ENCODE measurements around the gene AUP1.
"Not testable (repeated sequence)": the region's sequence is repeated elsewhere in the genome, so short reads cannot be mapped to it uniquely, and the experiment has no call there.

Gene AUP1

DNA sequence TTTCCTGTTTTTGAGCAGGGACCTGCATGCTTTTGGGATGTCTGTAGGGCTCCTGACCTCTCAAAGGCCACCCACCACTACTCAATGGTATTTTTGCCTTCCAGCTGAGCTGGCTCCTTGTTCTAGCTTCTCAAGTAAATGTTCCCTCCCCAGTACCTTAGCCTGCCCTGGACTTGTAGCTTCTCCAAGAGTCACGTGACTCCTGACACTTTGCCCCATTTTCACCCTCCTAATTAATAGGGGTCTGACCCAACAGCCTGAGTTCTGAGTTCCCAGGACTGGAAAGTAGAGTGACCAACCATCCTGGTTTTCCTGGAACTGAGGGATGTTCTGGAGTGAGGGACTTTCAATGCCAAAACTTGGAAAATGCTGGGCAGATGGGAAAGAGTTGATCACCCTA lies 34.1 kb downstream of the AUP1 start:
- Histone ChIP-seq H3K36me3 (ENCODE audit: insufficient read depth, low read length) (0 out of 2 replicates have a peak, but pooled peaks cover 9% of the 10 kb centered on the region), H3K4me1 (ENCODE audit: insufficient read depth, low read length) (no peaks in the 10 kb centered on the region), H3K9ac (ENCODE audit: low read depth, low read length) (no peak overlapping the region), H3K9me3 (ENCODE audit: control insufficient read depth, insufficient read depth, low read length) (no peaks in the 10 kb centered on the region)

DNA sequence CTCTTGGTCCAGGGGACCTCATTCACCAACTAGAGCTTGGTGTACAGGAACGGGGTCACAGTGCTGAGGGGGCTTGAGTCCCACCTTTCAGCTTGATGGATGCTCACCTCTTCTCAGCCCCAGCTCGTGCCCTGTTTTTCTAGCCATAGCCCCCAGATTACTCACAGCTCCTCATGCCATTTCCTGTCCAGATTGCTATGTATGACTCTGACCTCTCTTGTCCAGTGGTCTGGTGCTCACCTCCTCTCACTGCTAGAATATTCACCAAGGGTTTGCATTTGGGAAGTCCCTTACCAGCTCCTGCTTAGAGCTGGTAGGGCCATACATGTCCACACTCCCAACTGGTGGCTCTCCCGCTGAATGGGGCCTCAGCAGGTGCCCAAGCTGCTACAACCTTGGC lies 36.0 kb downstream of the AUP1 start:
- Histone ChIP-seq H3K36me3 (ENCODE audit: insufficient read depth, low read length) (0 out of 2 replicates have a peak, but pooled peaks cover 9% of the 10 kb centered on the region), H3K9me3 (ENCODE audit: control insufficient read depth, insufficient read depth, low read length) (no peaks in the 10 kb centered on the region), H3K4me1 (ENCODE audit: insufficient read depth, low read length) (no peaks in the 10 kb centered on the region), H3K9ac (ENCODE audit: low read depth, low read length) (no peak overlapping the region)

DNA sequence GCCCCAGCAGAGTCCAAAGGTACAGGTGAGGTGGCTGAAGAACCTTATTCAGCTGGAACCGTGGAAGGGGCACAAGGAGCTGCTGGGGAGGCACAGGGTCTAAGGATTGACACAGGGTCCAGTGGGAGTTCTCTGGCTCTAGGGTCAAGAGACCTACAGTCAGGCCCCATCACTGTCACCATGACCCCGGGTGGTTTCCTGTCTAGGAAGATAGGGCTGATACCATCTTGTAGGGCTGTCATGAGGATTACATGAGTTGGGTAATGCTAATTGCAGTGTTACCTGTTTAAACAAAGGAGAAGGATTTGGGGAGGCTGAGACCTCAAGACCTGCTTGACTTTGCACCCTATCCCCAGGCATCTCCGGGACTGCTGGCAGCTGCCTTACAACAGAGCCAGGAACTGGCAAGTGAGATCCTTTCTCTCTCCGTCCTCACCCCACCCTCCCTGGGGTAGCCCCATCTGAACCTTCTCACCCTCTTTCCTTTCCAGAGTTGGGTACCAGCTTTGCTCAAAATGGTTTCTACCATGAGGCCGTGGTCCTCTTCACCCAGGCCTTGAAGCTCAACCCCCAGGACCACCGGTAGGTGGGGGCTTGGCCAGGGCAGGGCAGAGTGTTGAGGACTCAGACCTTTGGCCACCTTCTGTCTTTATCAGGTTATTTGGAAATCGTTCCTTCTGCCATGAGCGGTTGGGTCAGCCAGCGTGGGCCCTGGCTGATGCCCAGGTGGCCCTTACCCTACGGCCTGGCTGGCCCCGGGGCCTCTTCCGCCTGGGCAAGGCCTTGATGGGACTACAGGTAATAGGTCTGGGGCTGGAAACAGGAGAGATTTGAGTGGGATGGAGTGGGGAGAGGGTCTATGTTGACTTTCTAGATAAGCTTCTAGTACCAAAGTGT lies 37.6 kb downstream of the AUP1 start:
- no peak overlapping the region for H3K9ac ChIP-seq (ENCODE audit: low read depth, low read length)
- no peaks in the 10 kb centered on the region for H3K4me1 ChIP-seq (ENCODE audit: insufficient read depth, low read length)
- no peaks in the 10 kb centered on the region for H3K9me3 ChIP-seq (ENCODE audit: control insufficient read depth, insufficient read depth, low read length)
- H3K36me3 ChIP-seq (ENCODE audit: insufficient read depth, low read length), result 0 out of 2 replicates have a peak, but pooled peaks cover 9% of the 10 kb centered on the region

DNA sequence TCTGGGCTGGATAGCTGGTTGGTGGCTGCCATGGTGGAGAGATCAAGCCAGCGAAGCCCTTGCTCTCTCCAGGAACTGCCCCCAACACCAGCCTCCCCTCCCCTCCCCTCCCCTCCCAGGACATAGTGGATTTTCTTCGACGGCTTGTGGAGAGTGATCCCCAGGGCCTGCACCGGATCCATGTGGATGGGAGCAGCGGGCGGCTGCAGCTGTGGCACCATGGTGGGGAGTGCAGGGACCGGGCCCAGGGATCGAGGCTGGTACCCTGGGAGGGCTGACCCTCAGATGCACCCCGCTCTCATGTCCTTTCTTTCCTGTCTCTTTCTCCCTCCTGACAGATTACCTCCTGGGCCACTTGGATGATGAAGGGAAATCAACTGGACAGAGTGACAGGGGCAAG lies 39.6 kb downstream of the AUP1 start:
- 0 out of 2 replicates have a peak, but pooled peaks cover 9% of the 10 kb centered on the region for H3K36me3 ChIP-seq (ENCODE audit: insufficient read depth, low read length)
- H3K9ac ChIP-seq (ENCODE audit: low read depth, low read length), result no peak overlapping the region
- H3K4me1 ChIP-seq (ENCODE audit: insufficient read depth, low read length), result no peaks in the 10 kb centered on the region
- H3K9me3 ChIP-seq (ENCODE audit: control insufficient read depth, insufficient read depth, low read length), result no peaks in the 10 kb centered on the region

DNA sequence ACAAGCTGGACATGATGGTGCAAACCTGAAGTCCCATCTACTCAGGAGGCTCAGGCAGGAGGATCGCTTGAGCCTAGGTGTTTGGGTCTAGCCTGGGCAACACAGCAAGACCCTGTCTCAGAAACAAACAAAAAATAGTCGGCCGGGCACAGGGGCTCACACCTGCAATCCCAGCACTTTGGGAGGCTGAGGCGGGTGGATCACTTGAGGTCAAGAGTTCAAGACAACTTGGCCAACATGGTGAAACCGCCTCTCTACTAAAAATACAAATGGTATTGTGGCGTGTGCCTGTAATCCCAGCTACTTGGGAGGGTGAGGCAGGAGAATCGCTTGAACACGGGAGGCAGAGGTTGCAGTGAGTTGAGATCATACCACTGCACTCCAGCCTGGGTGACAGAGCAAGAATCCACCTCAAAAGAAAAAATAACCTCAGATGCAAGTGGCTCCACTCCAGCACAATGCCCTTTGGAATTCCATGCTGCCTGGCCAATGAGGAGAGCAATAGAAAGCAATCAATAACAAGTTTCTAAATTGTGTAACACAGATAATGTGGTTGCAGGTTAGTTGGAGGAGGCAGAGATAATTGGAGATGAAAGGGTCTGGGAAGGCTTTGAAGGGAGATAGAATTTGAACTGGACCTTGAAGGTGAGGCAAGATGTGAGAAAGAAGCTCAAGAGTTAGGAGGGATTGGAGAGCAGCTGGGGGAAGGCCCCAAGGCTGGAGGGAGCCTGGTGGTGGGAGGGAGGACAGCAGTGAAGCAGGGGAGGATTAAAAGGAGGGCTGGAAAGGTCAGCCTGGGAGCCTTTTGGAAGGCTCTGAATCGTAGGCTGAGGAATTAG lies 40.6 kb downstream of the AUP1 start:
- no peak overlapping the region for H3K9ac ChIP-seq (ENCODE audit: low read depth, low read length)
- 0 out of 2 replicates have a peak, but pooled peaks cover 9% of the 10 kb centered on the region for H3K36me3 ChIP-seq (ENCODE audit: insufficient read depth, low read length)
- H3K4me1 ChIP-seq (ENCODE audit: insufficient read depth, low read length), result no peaks in the 10 kb centered on the region
- no peaks in the 10 kb centered on the region for H3K9me3 ChIP-seq (ENCODE audit: control insufficient read depth, insufficient read depth, low read length)

DNA sequence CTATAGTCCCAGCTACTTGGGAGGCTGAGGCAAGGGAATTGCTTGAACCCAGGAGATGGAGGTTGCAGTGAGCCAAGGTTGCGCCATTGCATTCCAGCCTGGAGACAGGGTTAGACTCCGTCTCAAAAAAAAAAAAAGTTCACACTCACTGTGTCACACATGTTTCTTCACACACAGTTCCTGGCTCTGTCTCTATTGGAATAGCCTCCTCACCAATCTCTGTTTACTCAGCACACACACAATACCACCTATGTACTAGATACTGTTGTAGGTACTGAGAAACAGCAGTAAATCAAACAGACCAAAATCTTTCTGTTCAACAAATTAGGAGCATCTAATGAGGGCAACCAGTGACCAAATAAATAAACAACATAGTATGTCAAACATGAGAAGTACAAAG lies 43.4 kb downstream of the AUP1 start:
- no peaks in the 10 kb centered on the region for H3K4me1 ChIP-seq (ENCODE audit: insufficient read depth, low read length)
- H3K36me3 ChIP-seq (ENCODE audit: insufficient read depth, low read length), result no peaks in the 10 kb centered on the region
- H3K9ac ChIP-seq (ENCODE audit: low read depth, low read length), result no peak overlapping the region
- H3K9me3 ChIP-seq (ENCODE audit: control insufficient read depth, insufficient read depth, low read length), result no peaks in the 10 kb centered on the region

DNA sequence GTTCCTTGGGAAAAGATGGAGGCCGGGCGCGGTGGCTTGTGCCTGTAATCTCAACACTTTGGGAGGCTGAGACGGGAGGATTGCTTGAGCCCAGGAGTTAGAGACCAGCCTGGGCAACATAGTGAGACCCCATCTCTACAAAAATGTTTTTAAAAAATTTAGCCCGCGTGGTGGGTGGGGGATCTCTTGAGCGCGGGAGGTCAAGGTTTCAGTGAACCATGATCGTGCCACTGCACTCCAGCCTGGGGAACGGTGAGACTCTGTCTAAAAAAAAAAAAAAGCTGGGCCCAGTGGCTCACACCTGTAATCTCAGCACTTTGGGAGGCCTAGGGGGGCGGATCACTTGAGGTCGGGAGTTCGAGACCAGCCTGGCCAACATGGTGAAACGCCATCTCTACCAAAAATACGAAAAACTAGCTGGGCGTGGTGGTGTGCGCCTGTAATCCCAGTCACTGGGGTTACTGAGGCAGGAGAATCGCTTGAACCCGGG lies 45.8 kb downstream of the AUP1 start:
- not testable (repeated sequence) for H3K4me1 ChIP-seq (ENCODE audit: insufficient read depth, low read length); H3K9me3 ChIP-seq (ENCODE audit: control insufficient read depth, insufficient read depth, low read length); H3K36me3 ChIP-seq (ENCODE audit: insufficient read depth, low read length)
- H3K9ac ChIP-seq (ENCODE audit: low read depth, low read length), result peak overlapping the region; percentile 99; the same call in 1 of the 2 replicates

DNA sequence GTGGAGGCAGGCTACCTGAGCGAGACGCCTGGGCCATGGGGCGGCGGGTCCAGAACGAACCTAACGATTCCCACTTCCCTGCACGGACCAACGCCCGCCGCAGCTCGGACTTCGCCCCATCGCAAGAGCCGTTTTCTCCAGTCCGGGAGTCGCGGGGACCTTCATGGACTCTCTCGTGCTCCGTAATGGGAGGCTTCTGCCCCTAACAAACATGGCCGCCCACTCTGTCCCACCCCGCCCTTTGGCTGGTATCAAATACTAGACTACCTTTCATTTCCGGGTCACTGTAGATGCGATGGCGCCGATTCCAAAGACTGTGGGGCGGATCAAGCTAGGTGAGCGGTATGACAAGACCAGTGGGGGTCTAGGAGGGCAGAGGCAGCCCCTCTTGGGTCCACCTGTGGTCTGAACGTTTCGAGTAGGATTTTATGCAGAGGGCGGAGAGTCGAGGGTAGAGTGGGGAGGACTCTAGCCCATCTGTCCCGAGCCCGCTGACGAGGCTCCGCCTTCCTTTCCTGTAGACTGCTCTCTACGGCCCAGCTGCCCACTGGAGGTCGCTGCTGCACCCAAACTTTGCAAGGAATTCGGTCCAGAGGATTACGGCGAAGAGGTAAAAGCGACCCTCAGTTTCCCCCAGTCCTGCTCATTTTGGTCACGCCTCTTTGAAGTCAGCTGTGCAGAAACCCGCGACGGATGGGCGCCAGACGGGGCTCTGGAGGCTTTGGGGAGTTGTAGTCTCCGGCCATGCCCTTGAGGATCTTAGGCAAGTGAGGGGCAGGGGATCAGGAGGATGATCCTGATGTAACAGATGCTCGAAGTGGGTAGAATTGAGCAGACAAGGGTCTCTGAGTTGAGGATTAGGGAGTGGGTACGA lies 46.5 kb downstream of the AUP1 start, which contains the start of the genes CCDC142 and TTC31:
Gene CCDC142, minus strand, starts transcription at position 198 of the 874 bp plus-strand sequence. Its CDS starts 161 bp downstream, at position 37.
Gene TTC31, plus strand, starts transcription at position 281 of the 874 bp plus-strand sequence. Its CDS starts 15 bp downstream, at position 296.
- H3K9me3 ChIP-seq (ENCODE audit: control insufficient read depth, insufficient read depth, low read length), result no peaks in the 10 kb centered on the region
- no peaks in the 10 kb centered on the region for H3K4me1 ChIP-seq (ENCODE audit: insufficient read depth, low read length)
- peak within 1 kb of the TSS; percentile 99 for H3K9ac ChIP-seq (ENCODE audit: low read depth, low read length)
- H3K36me3 ChIP-seq (ENCODE audit: insufficient read depth, low read length), result no peaks in the 10 kb centered on the region; the same call in 1 of the 2 replicates

DNA sequence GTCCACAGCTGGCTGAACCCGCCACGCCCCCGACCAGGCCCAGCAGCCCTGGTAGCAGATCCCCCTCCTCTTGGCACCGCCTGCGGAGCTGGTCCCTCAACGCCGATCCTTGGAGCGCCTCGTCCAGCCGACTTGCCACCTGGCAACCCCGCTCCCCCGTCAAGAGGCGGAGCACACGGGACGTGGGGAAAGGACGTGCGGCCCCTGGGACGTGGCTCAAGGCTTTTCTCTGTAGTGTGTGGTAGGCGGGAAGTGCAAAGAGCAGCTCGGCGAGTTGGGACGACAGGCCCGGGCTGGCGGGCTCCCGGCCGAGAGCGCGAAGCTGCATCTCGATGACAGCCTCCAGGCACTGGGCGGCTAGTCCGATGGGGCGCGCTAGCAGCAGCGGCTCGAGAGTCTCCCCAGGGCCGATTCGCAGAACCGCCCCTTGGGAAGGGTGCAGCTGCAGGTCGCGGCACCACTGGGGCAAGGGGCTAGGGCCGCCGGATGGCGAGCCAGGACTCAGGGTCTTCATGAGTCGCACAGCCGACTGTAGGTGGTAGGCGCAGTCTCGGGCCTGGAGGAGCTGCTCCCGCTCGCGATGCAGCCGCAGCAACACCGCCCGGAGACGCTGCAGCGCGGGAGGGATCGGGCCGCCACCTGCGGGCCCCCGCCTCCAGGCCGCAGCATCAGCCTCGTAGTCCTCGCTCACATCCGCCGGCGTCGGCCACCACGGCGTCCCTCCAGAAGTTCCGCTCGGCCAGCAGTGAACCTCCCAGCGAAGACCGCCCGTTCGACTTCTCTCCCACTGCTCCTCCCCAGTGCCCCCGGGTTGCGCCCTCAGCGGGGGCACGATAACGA lies 47.3 kb downstream of the AUP1 start:
- Histone ChIP-seq H3K4me1 (ENCODE audit: insufficient read depth, low read length) (no peaks in the 10 kb centered on the region), H3K9me3 (ENCODE audit: control insufficient read depth, insufficient read depth, low read length) (no peaks in the 10 kb centered on the region), H3K36me3 (ENCODE audit: insufficient read depth, low read length) (no peaks in the 10 kb centered on the region; the same call in 1 of the 2 replicates), H3K9ac (ENCODE audit: low read depth, low read length) (peak overlapping the region; percentile 99)

DNA sequence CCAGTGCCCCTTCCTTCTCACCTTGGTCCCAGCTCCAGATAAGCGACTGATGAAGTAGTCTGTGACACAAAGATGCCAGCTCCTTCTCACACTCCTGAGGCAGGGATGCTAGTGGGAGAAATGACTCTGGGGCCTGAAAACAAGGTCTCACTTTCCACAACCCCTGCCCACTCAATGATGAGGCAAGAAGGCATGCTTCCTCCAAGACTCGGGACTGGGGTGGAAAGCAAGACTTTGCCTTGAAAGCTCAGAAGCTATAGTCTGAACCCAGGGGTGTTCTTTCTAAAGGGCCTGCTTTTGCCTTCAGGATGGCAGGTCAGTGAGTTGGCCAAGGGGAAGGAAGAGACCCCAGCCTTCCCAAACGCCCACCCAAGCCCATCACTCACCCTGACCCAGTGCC lies 48.1 kb downstream of the AUP1 start:
- Histone ChIP-seq H3K9me3 (ENCODE audit: control insufficient read depth, insufficient read depth, low read length) (no peaks in the 10 kb centered on the region), H3K9ac (ENCODE audit: low read depth, low read length) (peak overlapping the region; percentile 99), H3K36me3 (ENCODE audit: insufficient read depth, low read length) (no peaks in the 10 kb centered on the region; the same call in 1 of the 2 replicates), H3K4me1 (ENCODE audit: insufficient read depth, low read length) (no peaks in the 10 kb centered on the region)
